Epithelial cell of esophagus (primary cell): ENCODE results near the gene KRTAP5-7.

Experiments
- DNase-seq: peaks from one replicate; pipeline ENCODE4 v3.0.0; 2010; ENCODE audit warnings: low read depth
- H3K4me3 ChIP-seq: 2 replicates; pipeline ENCODE4 v1.5.1; 2011; ENCODE audit warnings: mild to moderate bottlenecking, low read length, control low read depth
- CTCF ChIP-seq: IDR thresholded peaks from 2 replicates; pipeline ENCODE4 v1.5.1; 2011; ENCODE audit warnings: low read depth, mild to moderate bottlenecking, low read length, control low read depth, inconsistent platforms; ENCODE audit not compliant: insufficient read depth; ENCODE audit errors: missing control alignments

Gene KRTAP5-7

GRCh38 chr11:71542879-71543777 lies 16.1 kb downstream of the KRTAP5-7 start:
- no peak overlapping the region for H3K4me3 ChIP-seq
- no peak for DNase-seq

DNA sequence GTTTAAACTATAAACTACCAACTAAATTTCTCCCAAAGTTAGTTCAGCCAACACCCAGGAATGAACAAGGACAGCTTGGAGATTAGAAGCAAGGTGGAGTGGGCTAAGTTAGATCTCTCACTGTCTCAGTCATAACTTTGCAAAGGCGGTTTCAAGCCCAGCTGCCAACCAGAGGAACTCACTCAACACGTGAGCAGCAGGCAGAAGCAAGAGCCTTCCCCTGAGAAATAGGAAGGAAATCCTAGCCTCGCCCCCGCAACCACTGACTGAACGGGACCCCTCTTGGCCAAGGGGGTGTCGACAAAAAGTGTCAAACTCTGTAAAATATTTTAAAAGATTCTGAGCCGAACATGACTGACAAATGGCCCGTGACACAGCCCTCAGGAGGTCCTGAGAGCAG lies 16.8 kb downstream of the KRTAP5-7 start:
- no peak for DNase-seq
- no peak for TF ChIP-seq CTCF
- H3K4me3 ChIP-seq, result no peak overlapping the region

More at GRCh38 chr11:71542879-71543777, 16.1 kb downstream of the KRTAP5-7 start:
- TF ChIP-seq CTCF, result no peak

GRCh38 chr11:71544525-71545214 lies 17.6 kb downstream of the KRTAP5-7 start:
- no peak for TF ChIP-seq CTCF
- DNase-seq, result no peak
- no peak overlapping the region for H3K4me3 ChIP-seq

GRCh38 chr11:71545405-71545966 lies 18.4 kb downstream of the KRTAP5-7 start:
- no peak for TF ChIP-seq CTCF
- no peak overlapping the region for H3K4me3 ChIP-seq

GRCh38 chr11:71548120-71548519 lies 21.1 kb downstream of the KRTAP5-7 start, which contains the start of gene KRTAP5-9:
KRTAP5-9 (plus strand) TSS chr11:71548420; CDS start chr11:71548658, 238 bp downstream.
- no peak for DNase-seq
- no peak for TF ChIP-seq CTCF
- H3K4me3 ChIP-seq, result no peak within 1 kb of the TSS

More at GRCh38 chr11:71545405-71545966, 18.4 kb downstream of the KRTAP5-7 start:
- DNase-seq, result no peak

DNA sequence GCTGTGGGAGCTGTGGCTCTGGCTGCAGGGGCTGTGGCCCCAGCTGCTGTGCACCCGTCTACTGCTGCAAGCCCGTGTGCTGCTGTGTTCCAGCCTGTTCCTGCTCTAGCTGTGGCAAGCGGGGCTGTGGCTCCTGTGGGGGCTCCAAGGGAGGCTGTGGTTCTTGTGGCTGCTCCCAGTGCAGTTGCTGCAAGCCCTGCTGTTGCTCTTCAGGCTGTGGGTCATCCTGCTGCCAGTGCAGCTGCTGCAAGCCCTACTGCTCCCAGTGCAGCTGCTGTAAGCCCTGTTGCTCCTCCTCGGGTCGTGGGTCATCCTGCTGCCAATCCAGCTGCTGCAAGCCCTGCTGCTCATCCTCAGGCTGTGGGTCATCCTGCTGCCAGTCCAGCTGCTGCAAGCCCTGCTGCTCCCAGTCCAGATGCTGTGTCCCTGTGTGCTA lies 21.7 kb downstream of the KRTAP5-7 start:
- H3K4me3 ChIP-seq, result no peak overlapping the region
- no peak for DNase-seq
- no peak for TF ChIP-seq CTCF
